ENCODE data around the gene COTL1.

GRCh38 chr16:84569382-84569987 is 48.4 kb downstream of the COTL1 start:
- TF ChIP-seq SIN3A (IDR thresholded peaks at IDR 0.05; ENCODE audit: borderline replicate concordance, insufficient read depth, low read length) (no peak), TAF1 (IDR thresholded peaks at IDR 0.05; ENCODE audit: borderline replicate concordance, insufficient read depth, low read length) (no peak), POLR2AphosphoS5 (IDR thresholded peaks at IDR 0.05; ENCODE audit: low read depth, low read length) (no peak), REST (IDR thresholded peaks at IDR 0.05; ENCODE audit: insufficient read depth in 1 of 2, low read depth in 2 of 2, low read length in 2 of 2) (no peak)
